ENCODE measurements around the gene SRPK2. TPM values are rescaled to one million over a fixed set of nuclear protein-coding genes. Genes with fewer than 3 reads are reported as not detected.

The SRPK2 gene
- total and polyA plus RNA-seq, 2 of the 8 experiments (the other 6 are each of a cell fraction or from before 2014, with no cell fraction given) = 10.0 to 47.1 TPM

DNA sequence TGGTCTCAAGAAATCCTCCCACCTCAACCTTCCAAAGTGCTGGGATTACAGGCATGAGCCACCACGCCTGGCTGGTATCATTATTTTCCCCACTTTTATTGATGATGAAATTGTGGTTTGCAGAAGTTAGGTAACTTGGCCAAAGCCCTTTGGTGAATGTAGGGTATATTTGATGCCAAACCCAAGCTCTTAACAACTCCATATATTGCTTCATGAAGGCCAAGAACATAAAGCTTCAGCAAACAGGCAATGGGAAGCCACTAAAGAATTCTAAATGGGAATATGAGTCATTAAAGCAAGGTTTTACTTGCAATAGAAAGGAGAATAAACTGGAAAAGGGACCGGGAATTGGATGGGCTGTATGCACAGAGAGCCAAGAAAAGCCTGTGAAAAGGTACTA, 232.0 kb downstream of the SRPK2 start:
- no peak overlapping the region for H2AFZ ChIP-seq (ENCODE audit: low read length)
- no peak for FAIRE-seq
- H3K23me2 ChIP-seq (ENCODE audit: low read depth, low read length) = no peaks in the 10 kb centered on the region
- DNase-seq (ENCODE audit: low read depth in 1 of 2, low spot score in 2 of 2) = no peak
- H3K4me1 ChIP-seq (replicated peaks in 1 of 4; ENCODE audit: control insufficient read depth in 3 of 4, insufficient read depth in 4 of 4, low read length in 3 of 4) = no peaks in the 10 kb centered on the region
- H3K27ac ChIP-seq (ENCODE audit: low read depth, low read length) = no peak overlapping the region
- no peaks in the 10 kb centered on the region for H3K79me2 ChIP-seq (ENCODE audit: control insufficient read depth in 1 of 2, insufficient read depth in 2 of 2, low read length in 2 of 2)
- no peak overlapping the region for H2BK15ac ChIP-seq (ENCODE audit: low read length)
- H2AK5ac ChIP-seq (ENCODE audit: low read depth, low read length) = no peak overlapping the region
- no peak overlapping the region for H2BK120ac ChIP-seq (replicated peaks; ENCODE audit: low read depth, low read length)
- H4K8ac ChIP-seq (ENCODE audit: extremely low read depth, insufficient read depth, low read length) = no peak overlapping the region
- H3K79me1 ChIP-seq (ENCODE audit: low read depth, low read length) = no peaks in the 10 kb centered on the region
- peaks cover 0 to 6% (median 1%) of the 10 kb centered on the region in 4 experiments; a peak in 3 of 8 replicates for H3K36me3 ChIP-seq (ENCODE audit: control insufficient read depth in 2 of 4, insufficient read depth in 4 of 4, low read length in 3 of 4)
- ChIA-PET POLR2A (ENCODE audit: partially characterized antibody) (interaction anchor here (1.0 kb wide), 1 partner anchor 335 kb away, joined by 3 read pairs; no protein-coding TSS in a partner anchor), CTCF (ENCODE audit: partially characterized antibody) (interaction anchor here (1.0 kb wide), 1 partner anchor 224 kb away, joined by 4 read pairs; no protein-coding TSS in a partner anchor)
- no peak overlapping the region for H3K9ac ChIP-seq (replicated peaks in 1 of 4; ENCODE audit: extremely low read depth in 1 of 4, low read depth in 3 of 4, low read length in 3 of 4)
- no peak overlapping the region for H3K4me2 ChIP-seq (ENCODE audit: insufficient read depth in 1 of 2, low read depth in 2 of 2, low read length in 2 of 2)
- no peaks in the 10 kb centered on the region for H4K20me1 ChIP-seq (replicated peaks in 1 of 2; ENCODE audit: control insufficient read depth in 1 of 2, insufficient read depth in 2 of 2, low read length in 2 of 2)
- 93% methylated on average over 2 of the region's 2 CpGs; no CpG with 5 or more reads in 1 of the 2 experiments for WGBS, 2 experiments (ENCODE audit: extremely low coverage in 1 of 2, insufficient coverage in 1 of 2, insufficient read length in 1 of 2, insufficient replicate concordance in 2 of 2, low coverage in 1 of 2, low lambda C conversion rate in 2 of 2, missing lambda C conversion rate in 1 of 2)
- no peak overlapping the region for H3K4ac ChIP-seq (replicated peaks; ENCODE audit: insufficient read length, low read depth, low read length)
- H3K18ac ChIP-seq (ENCODE audit: extremely low read depth, low read length) = no peak overlapping the region
- no peak overlapping the region for H3K14ac ChIP-seq (ENCODE audit: insufficient read length)
- H4K91ac ChIP-seq (replicated peaks; ENCODE audit: insufficient read length, low read length) = no peak overlapping the region
- H3K4me3 ChIP-seq (ENCODE audit: extremely low read depth in 1 of 4, insufficient read depth in 2 of 4, low read depth in 3 of 4, low read length in 4 of 4) = no peak overlapping the region
- H3K9me3 ChIP-seq (ENCODE audit: insufficient read depth in 2 of 2, low read depth in 1 of 2, low read length in 1 of 2) = no peaks in the 10 kb centered on the region
- H3K27me3 ChIP-seq (replicated peaks in 1 of 4; ENCODE audit: control insufficient read depth in 3 of 4, extremely low read depth in 1 of 4, insufficient read depth in 3 of 4, low read length in 3 of 4) = no peaks in the 10 kb centered on the region
- no peak overlapping the region for H2BK20ac ChIP-seq (ENCODE audit: low read length)
- no peak overlapping the region for H4K5ac ChIP-seq (ENCODE audit: insufficient read length, low read depth, low read length)
- no peak overlapping the region for H3K23ac ChIP-seq (ENCODE audit: insufficient read length)
- TF ChIP-seq POLR2A (IDR thresholded peaks at IDR 0.05; ENCODE audit: control extremely low read depth in 1 of 2, low read depth in 2 of 2, low read length in 2 of 2) (no peak), RBBP5 (IDR thresholded peaks at IDR 0.05; ENCODE audit: borderline replicate concordance, low read depth, low read length) (no peak), CHD2 (IDR thresholded peaks at IDR 0.05; ENCODE audit: low read length) (no peak), ASH2L (IDR thresholded peaks at IDR 0.05; ENCODE audit: low read length) (no peak), JUND (IDR thresholded peaks at IDR 0.05; ENCODE audit: low read length) (no peak), SP2 (IDR thresholded peaks at IDR 0.05; ENCODE audit: low read length) (no peak), ZNF274 (IDR thresholded peaks at IDR 0.05; ENCODE audit: borderline replicate concordance, extremely low read depth, low read length) (no peak), BCL11A (IDR thresholded peaks at IDR 0.05; ENCODE audit: low read depth in 2 of 2, low read length in 2 of 2) (no peak), FOSL1 (IDR thresholded peaks at IDR 0.05; ENCODE audit: insufficient read depth, low read depth, low read length) (no peak), MAFK (IDR thresholded peaks at IDR 0.05; ENCODE audit: low read depth, low read length) (no peak)
- H2BK5ac ChIP-seq (ENCODE audit: low read depth, low read length) = no peak overlapping the region
- no peak overlapping the region for H2BK12ac ChIP-seq (ENCODE audit: low read depth, low read length)
- no peak overlapping the region for H3K56ac ChIP-seq (replicated peaks; ENCODE audit: insufficient read length, low read depth, low read length)
